ENCODE measurements around the gene SETBP1.

The SETBP1 gene

DNA sequence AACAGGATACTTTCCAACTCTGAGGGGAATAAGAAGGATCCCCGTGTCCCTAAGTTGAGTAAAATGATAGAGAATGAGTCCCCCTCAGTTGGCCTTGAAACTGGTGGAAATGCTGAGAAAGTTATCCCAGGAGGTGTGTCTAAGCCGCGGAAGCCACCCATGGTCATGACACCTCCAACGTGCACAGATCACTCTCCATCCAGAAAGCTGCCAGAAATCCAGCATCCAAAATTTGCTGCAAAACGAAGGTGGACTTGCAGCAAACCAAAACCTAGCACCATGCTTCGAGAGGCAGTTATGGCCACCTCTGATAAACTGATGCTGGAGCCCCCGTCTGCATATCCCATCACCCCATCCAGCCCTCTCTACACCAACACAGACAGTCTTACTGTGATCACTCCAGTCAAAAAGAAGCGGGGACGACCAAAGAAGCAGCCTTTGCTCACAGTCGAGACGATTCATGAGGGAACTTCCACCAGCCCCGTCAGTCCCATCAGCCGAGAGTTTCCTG is 270.1 kb downstream of the SETBP1 start:
- DNase-seq = no peak

DNA sequence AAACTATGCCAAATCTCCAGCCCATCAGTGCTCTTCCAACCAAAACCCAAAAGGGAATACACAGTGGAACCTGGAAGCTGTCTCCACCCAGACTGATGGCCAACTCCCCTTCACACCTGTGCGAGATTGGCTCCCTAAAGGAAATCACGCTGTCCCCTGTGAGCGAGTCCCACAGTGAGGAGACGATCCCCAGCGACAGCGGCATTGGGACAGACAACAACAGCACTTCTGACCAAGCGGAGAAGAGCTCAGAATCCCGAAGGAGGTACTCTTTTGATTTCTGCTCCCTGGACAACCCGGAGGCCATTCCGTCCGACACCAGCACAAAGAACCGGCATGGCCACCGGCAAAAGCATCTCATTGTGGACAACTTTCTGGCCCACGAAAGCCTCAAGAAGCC is 271.1 kb downstream of the SETBP1 start:
- no peak for DNase-seq

DNA sequence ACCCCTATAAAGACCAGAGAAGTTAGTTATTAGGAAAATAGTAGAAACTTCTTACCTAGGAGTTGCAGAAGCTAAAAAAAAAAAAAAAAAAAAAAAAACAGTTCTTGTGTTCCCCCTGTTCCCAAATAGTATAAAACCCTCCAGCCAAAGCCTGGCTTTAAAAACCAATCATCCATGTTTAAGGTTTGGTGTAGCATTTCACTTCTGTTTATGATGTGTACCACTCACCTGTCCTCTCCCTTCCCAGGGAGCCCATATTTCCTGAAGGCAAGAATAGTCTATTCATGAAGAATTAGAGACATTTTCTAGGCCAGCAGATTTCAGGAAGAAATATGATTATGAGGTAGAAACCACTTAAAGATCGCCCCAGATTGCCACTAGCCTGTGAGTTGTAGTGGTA is 273.6 kb downstream of the SETBP1 start:
- DNase-seq = no peak

DNA sequence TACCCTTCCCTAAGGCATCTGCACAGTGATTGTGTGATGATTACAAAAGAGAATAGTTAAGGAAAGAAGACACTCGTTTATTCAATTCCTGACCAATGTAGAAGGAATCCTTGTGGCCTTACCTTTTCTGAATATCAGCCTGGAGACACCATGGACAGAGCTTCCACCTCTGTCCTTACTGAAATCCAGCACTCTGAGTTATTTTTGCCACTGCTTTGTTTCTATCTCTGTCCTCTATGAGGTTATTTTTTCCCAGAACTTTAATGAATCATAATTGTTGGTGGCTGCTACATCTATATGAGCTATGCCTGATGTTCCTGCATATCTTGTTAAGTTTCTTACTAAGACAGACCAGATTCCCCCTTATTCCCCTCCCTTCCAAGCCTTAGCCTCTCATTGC is 275.1 kb downstream of the SETBP1 start:
- no peak for DNase-seq

DNA sequence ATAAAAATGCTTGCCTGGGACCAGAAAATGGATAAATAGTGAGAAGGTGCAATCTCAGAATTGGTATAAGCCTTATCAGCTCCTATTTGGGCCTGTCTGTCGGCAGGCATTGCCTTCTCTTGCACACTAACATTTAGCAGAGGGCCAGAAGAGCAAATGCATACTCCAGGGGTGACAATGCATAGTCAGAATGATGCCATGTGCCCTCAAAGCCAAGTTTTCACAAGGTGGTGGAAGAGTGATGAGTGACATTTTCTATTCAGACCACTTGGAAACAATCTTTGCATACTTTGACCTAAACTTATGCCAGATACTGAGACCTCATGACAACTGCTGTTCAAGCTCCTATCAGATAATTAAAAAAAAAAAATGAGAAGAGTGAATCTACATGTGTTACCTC is 276.3 kb downstream of the SETBP1 start:
- DNase-seq = no peak

DNA sequence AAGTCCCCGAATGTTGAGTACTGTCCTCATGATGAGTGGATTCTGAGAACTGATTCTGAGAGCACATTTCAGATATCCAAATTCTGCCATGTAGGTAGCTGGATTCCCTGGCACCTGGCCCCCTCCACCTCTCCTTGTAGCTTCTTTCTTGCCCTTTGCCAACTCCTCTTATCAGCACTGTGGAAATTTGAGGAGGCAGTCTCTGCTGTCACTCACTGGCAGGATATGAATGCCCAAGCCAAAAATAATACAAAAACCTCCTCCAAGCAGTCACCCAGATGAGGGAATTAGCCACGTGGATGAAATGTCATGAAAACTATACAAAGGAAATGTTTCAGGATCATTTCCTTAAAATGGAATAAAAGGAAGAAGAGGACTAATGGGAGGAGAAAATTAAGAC is 276.8 kb downstream of the SETBP1 start:
- DNase-seq = no peak

DNA sequence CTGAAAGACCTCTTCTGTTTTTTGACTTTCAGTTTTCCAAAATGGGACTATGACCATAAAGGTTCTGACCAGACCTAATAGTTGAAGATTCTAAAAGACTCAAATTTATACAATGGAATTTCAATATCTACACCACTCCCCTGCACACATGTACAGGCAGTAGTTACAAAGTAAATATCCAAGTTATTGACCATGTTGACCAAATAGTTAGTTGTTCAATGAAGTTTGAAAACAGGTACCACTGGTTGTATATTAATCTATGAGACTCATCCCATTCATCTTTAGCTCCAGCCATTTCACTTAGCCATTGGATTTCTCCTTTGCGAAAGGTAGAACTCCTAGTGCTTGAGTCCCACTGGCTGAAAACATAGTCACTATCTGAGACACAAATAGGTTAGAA is 277.4 kb downstream of the SETBP1 start:
- no peak for DNase-seq

DNA sequence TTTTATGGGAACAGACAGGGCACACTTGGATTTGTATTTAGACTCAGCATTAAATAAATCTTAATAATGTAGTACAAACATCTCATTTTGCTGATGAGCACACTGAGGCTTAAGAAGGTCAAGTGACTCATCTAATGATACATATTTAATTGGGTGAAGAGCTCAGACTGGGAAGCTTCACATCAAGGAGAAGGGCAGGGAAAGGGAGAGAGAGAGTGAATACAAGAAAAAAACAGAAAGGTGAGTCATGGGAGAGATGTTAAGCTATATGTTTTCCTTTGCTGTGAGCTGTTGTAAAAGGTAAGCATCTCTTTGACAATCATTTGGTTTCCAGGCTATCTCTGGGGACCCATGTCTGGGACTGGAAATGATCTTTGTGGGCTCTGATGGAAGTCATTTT is 277.8 kb downstream of the SETBP1 start:
- DNase-seq = no peak

DNA sequence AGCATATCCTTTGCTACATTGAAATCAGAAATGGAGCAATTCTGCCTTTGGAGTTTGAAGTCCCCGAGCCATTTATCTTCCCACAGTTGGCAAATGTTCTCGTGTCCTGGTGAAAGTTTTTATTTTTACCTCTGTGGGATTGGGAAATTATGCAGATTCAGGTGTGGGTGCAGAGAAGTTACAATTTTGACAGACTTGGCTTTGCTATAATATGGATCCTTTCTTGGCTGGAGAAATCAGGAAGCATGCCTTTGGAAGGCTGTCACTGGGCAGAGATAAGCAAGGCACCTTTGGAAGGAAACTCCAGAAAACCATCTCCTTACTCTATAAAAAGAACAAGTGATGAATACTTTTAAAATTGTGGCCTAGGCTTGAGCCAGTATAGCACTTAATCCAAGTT is 278.3 kb downstream of the SETBP1 start:
- no peak for DNase-seq

DNA sequence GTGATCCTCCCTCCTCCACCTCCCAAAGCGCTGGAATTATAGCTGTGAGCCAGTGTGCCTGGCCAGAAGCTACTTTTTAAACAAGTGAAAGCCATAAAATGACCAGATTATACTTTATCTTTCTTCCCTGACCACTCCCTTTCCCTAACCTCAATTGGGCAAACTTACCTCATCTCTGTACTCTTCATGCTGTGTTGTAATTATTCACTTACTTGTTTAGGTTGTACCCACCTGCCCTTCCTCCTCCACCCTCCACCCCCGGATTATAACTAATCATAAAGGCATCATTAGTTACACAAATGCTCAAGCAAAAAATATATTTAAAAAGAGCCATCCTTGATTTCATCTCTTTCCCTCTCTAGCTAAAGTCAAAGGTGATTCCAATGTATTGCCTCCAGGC is 279.9 kb downstream of the SETBP1 start:
- DNase-seq = no peak

DNA sequence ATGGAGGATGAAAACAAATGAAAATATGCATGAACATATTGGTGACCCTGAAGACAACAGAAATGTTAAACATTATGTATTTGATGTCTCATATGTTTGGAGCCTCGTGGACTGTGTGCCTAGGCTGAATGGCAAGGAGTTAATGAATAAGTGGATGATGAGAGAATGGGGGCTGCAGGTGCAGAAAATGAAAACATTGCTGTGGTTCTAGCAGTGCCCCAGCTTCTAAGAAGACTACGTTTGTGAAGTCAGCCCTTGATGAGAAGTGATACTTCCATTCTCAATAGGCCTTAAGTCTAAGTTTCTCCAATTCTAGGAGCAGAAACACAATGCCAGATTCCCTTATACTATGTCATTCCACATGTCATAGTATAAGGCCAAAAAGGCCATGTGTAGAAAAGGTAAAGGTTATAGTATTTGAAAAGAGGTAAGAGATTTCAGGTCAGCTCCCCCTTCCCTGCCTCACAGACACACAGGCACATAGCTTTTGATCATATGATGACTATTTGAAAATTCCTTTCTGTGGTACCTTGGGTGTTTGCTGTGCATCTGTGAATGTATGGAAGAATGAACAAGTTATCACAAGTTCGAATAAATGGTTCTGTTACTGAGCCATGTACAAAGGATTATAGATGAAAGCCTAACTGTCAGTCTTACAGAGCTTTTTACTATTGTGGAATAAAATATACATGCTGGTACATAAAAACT is 280.8 kb downstream of the SETBP1 start:
- no peak for DNase-seq

DNA sequence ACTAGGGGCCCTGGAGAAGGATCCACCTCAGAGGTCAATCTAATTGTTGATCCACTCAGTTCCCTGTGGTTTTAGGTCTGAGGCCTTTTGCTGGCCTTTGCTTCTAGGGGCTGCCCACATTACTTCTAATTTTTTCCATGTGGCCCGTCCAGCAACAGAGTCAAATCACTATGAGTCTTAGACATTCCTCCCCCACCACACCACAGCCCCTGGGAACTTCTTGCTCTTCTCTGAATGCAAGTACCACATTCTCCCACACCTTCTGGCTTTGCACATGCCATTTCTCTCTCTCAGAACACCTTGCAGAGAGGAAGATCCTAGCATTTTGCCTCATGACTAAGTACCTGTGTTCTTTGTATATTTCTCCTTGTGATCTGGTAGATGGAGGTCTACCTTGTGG is 286.9 kb downstream of the SETBP1 start:
- DNase-seq = no peak

DNA sequence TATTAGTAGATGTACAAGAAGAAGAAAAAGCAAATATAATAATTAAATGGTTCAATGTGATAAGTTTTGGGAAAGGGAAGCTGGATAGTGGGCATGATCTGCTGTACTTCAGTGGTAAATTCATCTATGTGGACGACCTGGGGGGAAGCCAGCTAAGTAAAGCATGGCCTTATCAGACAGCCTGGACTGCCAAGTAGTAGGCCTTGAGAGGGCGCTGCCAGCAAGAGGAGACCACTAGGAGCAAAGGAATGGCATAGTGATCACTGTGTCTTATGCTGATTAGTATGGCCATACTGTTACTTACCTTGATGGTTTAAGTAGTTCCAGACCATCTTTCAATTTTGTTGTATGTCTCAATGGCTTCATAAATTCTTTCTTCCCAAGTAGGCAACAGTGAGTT is 287.6 kb downstream of the SETBP1 start:
- peak; percentile 13 for DNase-seq

DNA sequence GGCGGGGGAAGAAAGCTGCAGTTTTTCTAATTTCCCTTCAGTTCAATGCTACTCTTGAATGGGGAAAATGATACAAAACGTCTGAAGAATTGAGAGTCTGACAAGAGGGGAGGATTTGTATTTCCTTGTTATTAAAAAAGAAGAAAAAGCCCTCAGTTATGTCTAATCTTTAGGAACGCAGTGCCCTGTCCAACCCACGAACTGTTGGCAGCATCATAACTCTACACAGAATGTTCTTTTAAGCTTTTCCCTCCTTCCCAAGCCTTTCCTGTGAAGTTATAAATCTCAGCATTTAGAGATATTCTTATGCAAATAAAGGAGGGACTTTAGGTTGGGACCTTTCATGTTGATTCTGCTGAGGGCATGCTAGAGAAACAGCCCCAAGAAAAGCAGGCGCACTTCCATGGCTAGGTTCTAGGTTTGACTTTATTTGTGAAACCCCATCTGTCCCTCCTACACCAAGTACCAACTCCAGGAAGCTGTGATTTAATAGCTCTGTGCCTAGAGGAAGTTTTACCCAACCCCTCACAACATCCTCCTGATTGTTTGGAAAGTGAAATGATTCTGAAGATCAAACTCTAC is 288.6 kb downstream of the SETBP1 start:
- DNase-seq = no peak

DNA sequence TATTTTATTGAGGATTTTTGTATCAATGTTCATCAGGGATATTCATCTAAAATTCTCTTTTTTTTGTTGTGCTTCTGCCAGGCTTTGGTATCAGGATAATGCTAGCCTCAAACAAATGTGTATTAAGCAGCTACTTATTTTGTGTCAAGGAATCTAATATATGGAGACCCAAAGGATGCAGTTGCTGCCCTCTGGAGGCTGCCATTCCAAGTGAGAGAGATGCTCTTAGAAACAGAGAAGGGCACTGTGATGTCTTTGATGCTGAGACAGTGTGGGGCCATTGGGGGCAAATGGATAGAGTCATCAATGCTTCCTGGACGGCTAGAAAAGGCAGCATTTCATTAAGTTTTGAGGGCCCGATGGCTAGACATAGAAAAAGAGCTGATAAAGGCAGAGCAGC is 292.6 kb downstream of the SETBP1 start:
- no peak for DNase-seq

DNA sequence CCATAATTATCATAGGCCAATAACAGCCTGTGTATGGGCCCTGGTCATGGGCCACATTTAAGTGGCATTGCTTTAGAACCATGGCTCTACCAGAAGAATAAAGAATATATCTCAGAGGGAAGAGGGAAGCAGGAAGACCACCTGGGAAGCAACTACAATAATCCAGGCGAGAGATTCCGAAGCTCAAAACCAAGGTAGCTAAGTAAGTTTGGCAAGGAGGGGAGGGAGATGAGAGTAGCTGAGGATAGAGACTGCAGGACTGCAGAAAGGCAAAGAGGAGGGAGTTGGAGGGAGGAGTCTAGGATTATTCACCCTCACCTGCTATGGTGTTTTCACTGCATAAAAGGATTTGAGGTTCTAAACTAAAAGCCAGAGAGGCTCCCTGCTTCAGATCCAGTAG is 293.5 kb downstream of the SETBP1 start:
- DNase-seq = no peak

DNA sequence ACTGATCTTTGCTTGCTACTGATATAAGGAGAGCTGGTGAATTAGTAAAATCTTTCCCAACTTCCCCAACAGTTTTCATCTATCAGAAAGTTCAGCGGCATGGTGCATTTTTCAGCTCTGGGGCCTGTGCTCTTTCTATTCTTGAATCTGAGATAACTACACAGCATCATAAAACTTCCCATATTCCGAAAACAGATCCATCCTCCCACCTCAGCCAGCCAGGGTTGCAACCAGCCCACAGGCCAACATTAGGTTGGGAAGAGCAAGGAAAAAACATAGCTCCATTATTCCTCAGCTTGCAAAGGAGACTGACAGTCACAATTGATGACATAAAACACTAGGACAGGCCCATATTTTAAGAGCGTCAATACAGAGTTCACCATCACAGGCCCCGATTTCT is 297.2 kb downstream of the SETBP1 start:
- DNase-seq = no peak

DNA sequence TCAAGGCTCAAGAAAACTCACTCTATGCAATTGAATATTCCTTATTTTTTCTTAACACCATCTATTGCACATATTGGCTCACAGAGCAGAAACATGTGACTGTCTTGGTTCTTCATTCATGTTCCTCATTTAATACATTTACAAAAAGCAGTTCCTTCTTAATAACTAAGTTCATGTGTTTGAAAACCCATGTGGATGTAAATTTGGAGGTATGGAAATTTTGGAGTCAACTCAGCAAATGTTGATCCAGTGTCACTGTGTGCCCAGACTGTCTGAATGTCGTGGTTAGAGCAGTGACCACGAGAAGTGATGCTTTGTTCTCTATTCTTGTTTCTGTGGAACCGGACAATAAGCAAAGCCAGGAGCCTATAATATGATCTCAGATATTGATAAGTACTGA is 299.1 kb downstream of the SETBP1 start:
- DNase-seq = no peak

DNA sequence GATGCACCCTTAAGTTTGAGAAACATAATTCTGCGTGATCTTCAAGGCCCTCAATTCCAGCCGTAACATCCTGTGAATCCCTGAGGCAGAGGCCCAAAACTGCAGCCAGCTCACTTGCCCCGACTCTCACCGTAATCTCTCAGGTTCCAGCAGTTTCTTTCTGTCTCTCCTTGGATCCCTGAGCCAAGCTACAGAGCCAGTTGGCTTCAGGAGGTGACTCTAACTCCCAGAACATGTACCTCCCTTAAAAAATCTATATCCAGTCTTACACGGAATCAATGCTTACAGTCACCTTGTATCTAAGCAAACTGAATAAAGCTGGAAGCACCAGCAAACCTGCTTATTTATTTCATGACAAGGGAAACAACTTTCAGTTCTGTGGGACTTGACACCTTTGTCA is 300.4 kb downstream of the SETBP1 start:
- no peak for DNase-seq

DNA sequence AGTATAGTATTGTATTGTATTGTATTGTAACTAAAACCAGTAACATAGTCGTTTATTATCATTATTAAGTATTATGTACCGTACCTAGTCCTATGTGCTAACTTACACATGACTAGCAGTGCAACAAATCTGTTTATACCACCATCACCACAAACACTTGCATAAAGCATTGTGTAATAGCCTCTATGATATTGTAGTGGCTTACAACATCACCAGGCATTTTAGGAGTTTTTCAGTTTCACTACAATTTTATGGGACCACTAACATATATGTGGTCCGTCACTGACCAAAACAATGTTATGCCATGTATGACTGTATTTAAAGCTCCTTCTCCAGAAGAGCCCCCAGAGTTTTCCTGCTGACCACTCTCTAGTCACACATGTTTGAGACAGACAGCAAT is 306.2 kb downstream of the SETBP1 start:
- DNase-seq = no peak

DNA sequence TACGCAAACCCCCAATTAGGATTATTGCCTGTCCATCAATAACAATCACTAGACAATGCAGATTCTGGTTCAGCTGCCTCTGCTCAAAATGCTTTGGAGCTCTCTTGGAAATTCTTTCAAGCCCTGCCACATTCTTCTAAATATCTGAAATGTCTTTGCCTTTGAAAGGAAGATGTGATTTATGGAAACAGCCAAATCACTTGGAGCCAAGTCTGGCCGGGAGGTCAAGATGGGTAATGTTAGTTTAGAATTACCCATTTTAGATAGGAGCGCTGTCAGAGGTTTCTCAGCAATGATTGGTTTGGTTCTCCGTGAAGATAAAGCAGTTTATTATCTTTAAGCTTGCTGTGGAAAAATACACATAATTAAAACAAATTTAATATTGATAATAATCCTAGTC is 306.7 kb downstream of the SETBP1 start:
- no peak for DNase-seq

DNA sequence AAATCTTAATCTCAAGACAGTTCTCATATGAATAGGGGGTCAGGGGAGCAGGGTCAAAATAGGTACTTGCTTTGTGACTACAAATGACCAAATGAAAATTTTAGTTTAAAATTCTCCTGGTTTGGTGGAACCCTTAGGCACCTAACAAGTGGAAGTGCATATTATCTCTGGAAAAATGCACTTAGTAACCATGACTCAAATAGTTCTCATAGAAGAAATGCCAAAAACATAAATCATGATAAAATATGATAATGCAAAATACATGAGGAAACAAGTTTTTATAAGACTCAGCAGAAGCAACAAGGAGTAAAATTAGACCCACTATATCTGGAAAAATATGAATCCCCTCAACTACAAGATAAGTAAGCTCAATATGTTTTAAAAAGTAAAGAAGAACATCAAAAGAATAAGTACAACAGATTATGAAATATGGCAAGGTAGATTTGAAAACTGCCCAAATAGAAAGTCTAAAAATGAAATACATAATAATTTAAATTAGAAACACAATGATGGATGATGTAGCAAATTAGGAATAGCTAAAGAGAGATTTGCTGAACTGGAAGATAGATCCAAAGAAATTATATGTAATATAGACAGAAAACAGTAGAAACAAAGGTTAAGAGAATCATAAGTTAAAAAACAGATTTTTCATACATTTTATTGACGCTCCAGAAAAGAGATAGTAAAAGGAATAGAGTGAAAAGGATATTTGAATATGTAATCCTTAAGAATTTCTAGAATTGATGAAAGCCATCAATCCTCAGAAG is 308.3 kb downstream of the SETBP1 start:
- no peak for DNase-seq

DNA sequence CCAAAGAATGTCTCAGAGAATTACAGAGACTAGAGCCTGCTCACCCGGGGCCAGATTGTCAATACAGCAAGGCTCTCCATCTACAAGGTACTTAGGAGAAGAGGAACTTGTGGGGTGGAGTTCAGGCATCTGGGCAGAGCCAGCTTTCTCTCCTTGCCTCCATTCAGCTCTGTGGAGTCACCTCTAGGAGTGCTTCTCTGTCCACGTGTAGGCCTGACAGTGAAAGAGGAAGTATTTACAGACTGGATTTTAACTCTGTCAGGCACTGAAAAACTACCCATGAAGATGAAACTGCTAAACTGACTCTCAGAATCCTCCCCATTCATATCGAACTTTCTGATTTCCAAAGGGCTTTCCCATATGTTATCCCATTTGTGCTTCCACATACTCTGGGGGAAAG is 315.6 kb downstream of the SETBP1 start:
- peak; percentile 71 for DNase-seq

DNA sequence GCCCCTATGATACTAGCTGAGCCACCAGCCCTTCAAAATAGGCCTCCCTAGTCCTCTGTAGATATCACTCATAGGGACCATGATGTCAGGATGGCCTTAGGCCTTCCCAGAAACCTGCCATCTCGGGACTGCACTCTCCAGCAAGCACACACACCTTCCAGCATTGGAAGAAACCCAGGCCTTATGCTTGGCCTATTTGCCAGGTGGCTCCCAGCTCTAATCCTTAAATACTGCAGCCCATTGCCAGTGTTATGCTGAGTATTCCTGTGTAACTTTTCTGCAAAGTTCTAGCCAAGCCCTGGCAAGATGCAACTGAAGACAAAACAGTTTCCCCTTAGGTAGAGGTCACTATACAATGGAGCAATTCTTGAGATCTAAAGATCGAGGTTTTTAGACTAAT is 316.5 kb downstream of the SETBP1 start:
- no peak for DNase-seq
